Hepatocyte (in vitro differentiated cells): ENCODE measurements around the gene APOOL.

ENCODE experiments used
- EZH2 ChIP-seq: fragments of 200-600 bp; sonication (generic); IDR thresholded peaks from 2 replicates; pipeline ENCODE4 v1.6.1; 2016; ENCODE audit warnings: antibody characterized with exemption, mild to moderate bottlenecking, borderline replicate concordance
- EZH2phosphoT487 ChIP-seq: fragments of 200-600 bp; sonication (generic); IDR thresholded peaks from one replicate; pipeline ENCODE4 v1.6.1; 2018; ENCODE audit warnings: antibody characterized with exemption, mild to moderate bottlenecking, low read depth, moderate library complexity; ENCODE audit not compliant: unreplicated experiment, severe bottlenecking
- TF ChIP-seq, protein P1 (sequence below): fragments of 200-600 bp; sonication (generic); IDR thresholded peaks from 2 replicates; pipeline ENCODE4 v1.5.1; 2016; ENCODE audit warnings: antibody characterized with exemption, mild to moderate bottlenecking; ENCODE audit not compliant: poor library complexity

GRCh38 chrX:85112293-85112692, 108.6 kb downstream of the APOOL start:
- TF ChIP-seq, protein P1, sequence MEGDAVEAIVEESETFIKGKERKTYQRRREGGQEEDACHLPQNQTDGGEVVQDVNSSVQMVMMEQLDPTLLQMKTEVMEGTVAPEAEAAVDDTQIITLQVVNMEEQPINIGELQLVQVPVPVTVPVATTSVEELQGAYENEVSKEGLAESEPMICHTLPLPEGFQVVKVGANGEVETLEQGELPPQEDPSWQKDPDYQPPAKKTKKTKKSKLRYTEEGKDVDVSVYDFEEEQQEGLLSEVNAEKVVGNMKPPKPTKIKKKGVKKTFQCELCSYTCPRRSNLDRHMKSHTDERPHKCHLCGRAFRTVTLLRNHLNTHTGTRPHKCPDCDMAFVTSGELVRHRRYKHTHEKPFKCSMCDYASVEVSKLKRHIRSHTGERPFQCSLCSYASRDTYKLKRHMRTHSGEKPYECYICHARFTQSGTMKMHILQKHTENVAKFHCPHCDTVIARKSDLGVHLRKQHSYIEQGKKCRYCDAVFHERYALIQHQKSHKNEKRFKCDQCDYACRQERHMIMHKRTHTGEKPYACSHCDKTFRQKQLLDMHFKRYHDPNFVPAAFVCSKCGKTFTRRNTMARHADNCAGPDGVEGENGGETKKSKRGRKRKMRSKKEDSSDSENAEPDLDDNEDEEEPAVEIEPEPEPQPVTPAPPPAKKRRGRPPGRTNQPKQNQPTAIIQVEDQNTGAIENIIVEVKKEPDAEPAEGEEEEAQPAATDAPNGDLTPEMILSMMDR: no peak
- no peak for TF ChIP-seq EZH2phosphoT487
- no peak for TF ChIP-seq EZH2
